Activated CD8-positive, alpha-beta memory T cell treated with anti-CD3 and anti-CD28 coated beads, Interleukin-2, amount 50 U/mL, for 1 hour (primary cell): Measurements from ENCODE around the gene ACR.

Experiments used
- DNase-seq: peaks from one replicate; pipeline ENCODE4 v3.0.0-alpha.2; 2020; ENCODE audit errors: extremely low read depth

The ACR gene

GRCh38 chr22:50702821-50703725, 34.9 kb upstream of the ACR start:
- DNase-seq, result no peak

GRCh38 chr22:50703726-50704509, 34.1 kb upstream of the ACR start:
- DNase-seq, result no peak

GRCh38 chr22:50704510-50705218, 33.3 kb upstream of the ACR start:
- no peak for DNase-seq

- DNase-seq, result no peak
Observed at GRCh38 chr22:50705219-50705691, 32.7 kb upstream of the ACR start.

GRCh38 chr22:50705851-50706351, 32.1 kb upstream of the ACR start:
- DNase-seq, result no peak

GRCh38 chr22:50706481-50707125, 31.4 kb upstream of the ACR start:
- DNase-seq, result no peak

GRCh38 chr22:50708474-50708873, 29.5 kb upstream of the ACR start:
- no peak for DNase-seq

GRCh38 chr22:50708996-50709395, 29.0 kb upstream of the ACR start:
- no peak for DNase-seq

- no peak for DNase-seq
Observed at GRCh38 chr22:50710221-50710620, 27.8 kb upstream of the ACR start.

GRCh38 chr22:50710886-50711285, 27.1 kb upstream of the ACR start:
- no peak for DNase-seq

GRCh38 chr22:50711446-50712340, 26.3 kb upstream of the ACR start:
- DNase-seq, result no peak

GRCh38 chr22:50712341-50713007, 25.5 kb upstream of the ACR start:
- no peak for DNase-seq

GRCh38 chr22:50713008-50713385, 25.0 kb upstream of the ACR start:
- no peak for DNase-seq

GRCh38 chr22:50713571-50714056, 24.4 kb upstream of the ACR start:
- DNase-seq, result no peak

GRCh38 chr22:50714150-50714549, 23.9 kb upstream of the ACR start:
- no peak for DNase-seq

GRCh38 chr22:50714631-50715179, 23.3 kb upstream of the ACR start:
- DNase-seq, result no peak

GRCh38 chr22:50715250-50715649, 22.8 kb upstream of the ACR start:
- DNase-seq, result no peak

GRCh38 chr22:50715776-50716175, 22.2 kb upstream of the ACR start:
- no peak for DNase-seq

- no peak for DNase-seq
Observed at GRCh38 chr22:50716290-50717024, 21.5 kb upstream of the ACR start.
